ENCODE data around the gene CRYBG1.

The CRYBG1 gene

GRCh38 chr6:106458021-106458986 is 97.8 kb downstream of the CRYBG1 start:
- no peak for FAIRE-seq
- DNase-seq (ENCODE audit: insufficient read length, low spot score), result no peak
- TF ChIP-seq CTCF (IDR thresholded peaks at IDR 0.05; ENCODE audit: insufficient read depth, missing control alignments), result no peak

DNA sequence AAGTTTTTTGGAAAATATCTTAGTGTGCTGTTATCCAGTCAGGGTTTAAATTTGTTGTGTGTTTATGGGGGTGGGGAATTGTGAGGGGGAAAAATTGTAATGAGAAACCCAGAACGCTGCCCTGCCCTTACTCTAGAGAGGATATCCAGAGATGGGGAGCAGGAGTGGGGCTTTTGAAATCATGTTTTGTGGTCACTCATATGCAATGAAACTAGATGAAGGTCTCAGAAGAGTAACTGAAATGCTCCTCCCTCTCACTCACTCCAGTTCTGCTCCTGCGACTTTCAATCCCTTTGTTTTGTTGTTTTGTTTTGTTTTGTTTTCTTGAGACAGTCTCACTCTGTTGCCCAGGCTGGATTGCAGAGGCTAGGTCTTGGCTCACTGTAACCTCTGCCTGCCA is 100.0 kb downstream of the CRYBG1 start:
- TF ChIP-seq CTCF (IDR thresholded peaks at IDR 0.05; ENCODE audit: insufficient read depth, missing control alignments), result no peak
- FAIRE-seq (no peak), DNase-seq (ENCODE audit: insufficient read length, low spot score) (no peak)

- FAIRE-seq, result no peak
- peak; percentile 21 for DNase-seq (ENCODE audit: insufficient read length, low spot score)
- TF ChIP-seq CTCF (IDR thresholded peaks at IDR 0.05; ENCODE audit: insufficient read depth, missing control alignments), result no peak
Measured at GRCh38 chr6:106461084-106461483, 100.6 kb downstream of the CRYBG1 start.

DNA sequence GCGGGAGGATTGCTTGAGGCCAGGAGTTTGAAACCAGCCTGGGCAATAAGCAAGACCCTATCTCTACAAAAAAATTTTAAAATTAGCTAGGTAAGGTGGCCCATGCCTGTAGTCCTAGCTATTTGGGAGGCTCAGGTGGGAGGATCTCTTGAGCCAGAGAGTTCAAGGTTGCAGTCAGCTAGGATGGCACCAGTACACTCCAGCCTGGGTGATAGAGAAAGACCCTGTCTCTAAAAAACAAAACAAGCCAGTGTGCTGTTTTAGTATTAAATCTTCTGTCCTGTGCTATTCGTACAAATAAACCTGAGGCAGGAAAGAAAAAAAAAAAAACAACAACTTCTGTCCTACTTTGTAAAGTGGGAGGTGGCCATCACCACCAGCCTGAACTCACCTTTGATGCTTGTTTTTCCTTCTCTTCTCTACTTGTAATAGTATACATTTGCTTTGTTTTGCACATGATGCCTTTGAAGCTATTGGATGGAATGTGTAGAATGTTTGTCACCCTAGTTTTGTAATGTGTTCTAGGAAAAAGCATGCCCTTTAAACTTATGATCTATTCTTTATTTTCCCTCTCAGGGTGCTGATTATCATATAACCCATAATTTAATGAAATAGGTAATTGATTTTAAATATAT is 102.5 kb downstream of the CRYBG1 start:
- no peak for TF ChIP-seq CTCF (IDR thresholded peaks at IDR 0.05; ENCODE audit: insufficient read depth, missing control alignments)
- DNase-seq (ENCODE audit: insufficient read length, low spot score), result no peak
- FAIRE-seq, result no peak

- DNase-seq (ENCODE audit: insufficient read length, low spot score), result no peak
- TF ChIP-seq CTCF (IDR thresholded peaks at IDR 0.05; ENCODE audit: insufficient read depth, missing control alignments), result no peak
- FAIRE-seq, result peak; percentile 16
Measured at GRCh38 chr6:106466211-106466610, 105.7 kb downstream of the CRYBG1 start.

DNA sequence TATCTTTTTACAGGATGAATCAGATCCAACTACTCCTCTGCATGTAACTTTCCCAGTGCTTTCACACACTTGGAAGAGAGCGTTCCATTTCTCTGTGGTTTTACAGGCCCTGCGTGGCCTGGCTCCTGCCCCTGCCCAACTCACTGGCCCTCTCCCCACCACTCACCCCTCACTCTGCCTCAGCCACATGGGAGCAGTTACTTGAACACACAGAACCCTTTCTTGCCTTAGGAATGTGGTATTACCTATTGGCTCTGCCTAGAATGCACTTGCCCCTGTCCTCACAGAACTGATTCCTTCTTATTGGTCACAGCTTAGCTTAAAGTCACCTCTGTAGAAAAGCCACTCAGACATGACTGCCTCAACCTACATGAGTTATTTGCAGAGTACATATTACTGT is 108.4 kb downstream of the CRYBG1 start:
- no peak for TF ChIP-seq CTCF (IDR thresholded peaks at IDR 0.05; ENCODE audit: insufficient read depth, missing control alignments)
- DNase-seq (ENCODE audit: insufficient read length, low spot score), result no peak
- FAIRE-seq, result no peak

DNA sequence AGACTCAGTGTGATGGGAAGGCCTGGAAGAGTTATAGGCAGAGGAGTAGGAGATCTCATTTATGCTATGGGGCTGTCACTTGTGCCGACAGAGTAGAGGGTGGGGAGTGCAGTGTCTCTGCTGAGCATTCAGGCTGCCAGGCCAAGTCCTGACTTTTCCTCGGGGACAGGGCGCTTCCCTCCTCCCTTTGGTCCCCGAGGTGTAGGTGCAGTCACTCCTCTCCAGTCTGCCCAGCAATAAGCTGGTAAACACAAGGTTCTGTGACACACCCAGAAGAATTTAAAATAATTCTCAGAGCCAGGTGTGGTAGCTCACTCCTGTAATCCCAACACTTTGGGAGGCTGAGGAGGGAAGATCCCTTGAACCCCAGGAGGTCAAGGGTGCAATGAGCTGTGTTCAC is 109.4 kb downstream of the CRYBG1 start:
- no peak for FAIRE-seq
- TF ChIP-seq CTCF (IDR thresholded peaks at IDR 0.05; ENCODE audit: insufficient read depth, missing control alignments), result no peak

More for the DNA sequence above, 109.4 kb downstream of the CRYBG1 start:
- DNase-seq (ENCODE audit: insufficient read length, low spot score), result no peak
